Measurements from ENCODE around the gene SMARCAD1. TPM values are rescaled to one million over a fixed set of nuclear protein-coding genes. Genes with fewer than 3 reads are reported as not detected.

Gene SMARCAD1
- total and polyA plus RNA-seq, 9 of the 15 experiments (the other 6 are each of a cell fraction or from before 2014, with no cell fraction given): 11.2 to 52.2 (median 34.6) TPM

DNA sequence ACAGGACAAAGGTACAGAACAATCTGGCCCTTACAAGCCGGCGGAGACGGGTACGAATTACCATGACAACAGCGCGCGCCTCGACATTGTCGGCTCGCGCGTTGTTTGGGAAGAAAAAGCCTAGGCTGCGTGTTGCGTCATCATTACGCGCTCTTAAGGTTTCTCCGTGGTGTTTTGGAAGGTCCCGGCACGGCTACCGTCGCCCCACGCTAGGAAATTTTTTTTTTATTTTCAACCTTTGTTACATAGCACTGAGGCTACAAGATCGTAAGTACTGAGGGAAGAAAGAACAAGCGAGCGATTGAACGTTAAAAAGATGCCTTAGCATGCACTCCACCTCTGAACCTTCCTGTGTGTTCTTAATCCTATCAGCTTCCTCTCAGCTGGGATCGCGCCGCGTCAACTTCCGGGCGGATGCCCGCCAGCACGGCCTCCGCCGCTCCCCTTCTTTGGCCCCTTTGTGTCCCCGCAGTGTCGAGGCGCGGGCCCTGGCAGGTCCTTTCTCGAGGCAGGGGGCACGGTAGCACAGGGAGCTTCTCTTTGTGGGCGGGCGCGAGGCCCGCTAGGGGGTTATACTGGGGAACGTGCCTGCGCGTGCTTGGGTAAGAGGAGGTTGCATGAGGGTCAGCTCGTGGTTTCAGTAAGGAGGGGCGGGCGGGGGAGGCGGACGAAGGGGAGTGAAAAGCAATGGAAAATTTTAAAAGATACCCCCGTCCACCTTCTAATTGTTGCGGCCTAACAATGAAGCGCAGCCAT lies at the start of gene SMARCAD1 (continued):
- TF ChIP-seq PHTF2 (CRISPR knock-in tag; IDR thresholded peaks at IDR 0.05) (no peak), ZNF75A (CRISPR knock-in tag; IDR thresholded peaks at IDR 0.05) (no peak), MEIS2 (IDR thresholded peaks at IDR 0.05; ENCODE audit: partially characterized antibody) (no peak), MCM3 (IDR thresholded peaks at IDR 0.05) (no peak), BCLAF1 (IDR thresholded peaks at IDR 0.05; ENCODE audit: borderline replicate concordance in 1 of 2, control insufficient read depth in 1 of 2, low read depth in 2 of 2, low read length in 1 of 2) (no peak), CHD4 (IDR thresholded peaks at IDR 0.05; ENCODE audit: insufficient read depth, insufficient replicate concordance, low read depth, low read length, poor library complexity, severe bottlenecking) (no peak), DACH1 (IDR thresholded peaks at IDR 0.05; ENCODE audit: partially characterized antibody) (peak; percentile 96), YY1 (IDR thresholded peaks at IDR 0.05; ENCODE audit: borderline replicate concordance in 1 of 3, control insufficient read depth in 1 of 3, extremely low read depth in 1 of 3, insufficient read depth in 3 of 3, insufficient read length in 1 of 3, insufficient replicate concordance in 2 of 3, low read depth in 1 of 3, low read length in 2 of 3) (peak in 1 of 3 experiments; percentile 10), TBP (optimal IDR thresholded peaks at IDR 0.05; ENCODE audit: low read depth, low read length) (peak; percentile 76), CBX1 (IDR thresholded peaks at IDR 0.05; ENCODE audit: low read depth) (peak; percentile 68; the same call in 1 of the 2 replicates), RBM34 (IDR thresholded peaks at IDR 0.05; ENCODE audit: borderline replicate concordance, insufficient read depth, low read length) (no peak), ZNF384 (IDR thresholded peaks at IDR 0.05; ENCODE audit: low read depth, low read length) (peak; percentile 77), ZBTB7A (IDR thresholded peaks at IDR 0.05; ENCODE audit: borderline replicate concordance, control insufficient read depth, low read depth, low read length) (peak; percentile 41; the same call in 1 of the 2 replicates), FUS (optimal IDR thresholded peaks at IDR 0.05; ENCODE audit: low read depth, low read length) (no peak)
- TF ChIP-seq, protein P1, sequence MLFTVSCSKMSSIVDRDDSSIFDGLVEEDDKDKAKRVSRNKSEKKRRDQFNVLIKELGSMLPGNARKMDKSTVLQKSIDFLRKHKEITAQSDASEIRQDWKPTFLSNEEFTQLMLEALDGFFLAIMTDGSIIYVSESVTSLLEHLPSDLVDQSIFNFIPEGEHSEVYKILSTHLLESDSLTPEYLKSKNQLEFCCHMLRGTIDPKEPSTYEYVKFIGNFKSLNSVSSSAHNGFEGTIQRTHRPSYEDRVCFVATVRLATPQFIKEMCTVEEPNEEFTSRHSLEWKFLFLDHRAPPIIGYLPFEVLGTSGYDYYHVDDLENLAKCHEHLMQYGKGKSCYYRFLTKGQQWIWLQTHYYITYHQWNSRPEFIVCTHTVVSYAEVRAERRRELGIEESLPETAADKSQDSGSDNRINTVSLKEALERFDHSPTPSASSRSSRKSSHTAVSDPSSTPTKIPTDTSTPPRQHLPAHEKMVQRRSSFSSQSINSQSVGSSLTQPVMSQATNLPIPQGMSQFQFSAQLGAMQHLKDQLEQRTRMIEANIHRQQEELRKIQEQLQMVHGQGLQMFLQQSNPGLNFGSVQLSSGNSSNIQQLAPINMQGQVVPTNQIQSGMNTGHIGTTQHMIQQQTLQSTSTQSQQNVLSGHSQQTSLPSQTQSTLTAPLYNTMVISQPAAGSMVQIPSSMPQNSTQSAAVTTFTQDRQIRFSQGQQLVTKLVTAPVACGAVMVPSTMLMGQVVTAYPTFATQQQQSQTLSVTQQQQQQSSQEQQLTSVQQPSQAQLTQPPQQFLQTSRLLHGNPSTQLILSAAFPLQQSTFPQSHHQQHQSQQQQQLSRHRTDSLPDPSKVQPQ (CRISPR knock-in tag; IDR thresholded peaks at IDR 0.05; ENCODE audit: borderline replicate concordance): no peak
- TF ChIP-seq, protein P2, sequence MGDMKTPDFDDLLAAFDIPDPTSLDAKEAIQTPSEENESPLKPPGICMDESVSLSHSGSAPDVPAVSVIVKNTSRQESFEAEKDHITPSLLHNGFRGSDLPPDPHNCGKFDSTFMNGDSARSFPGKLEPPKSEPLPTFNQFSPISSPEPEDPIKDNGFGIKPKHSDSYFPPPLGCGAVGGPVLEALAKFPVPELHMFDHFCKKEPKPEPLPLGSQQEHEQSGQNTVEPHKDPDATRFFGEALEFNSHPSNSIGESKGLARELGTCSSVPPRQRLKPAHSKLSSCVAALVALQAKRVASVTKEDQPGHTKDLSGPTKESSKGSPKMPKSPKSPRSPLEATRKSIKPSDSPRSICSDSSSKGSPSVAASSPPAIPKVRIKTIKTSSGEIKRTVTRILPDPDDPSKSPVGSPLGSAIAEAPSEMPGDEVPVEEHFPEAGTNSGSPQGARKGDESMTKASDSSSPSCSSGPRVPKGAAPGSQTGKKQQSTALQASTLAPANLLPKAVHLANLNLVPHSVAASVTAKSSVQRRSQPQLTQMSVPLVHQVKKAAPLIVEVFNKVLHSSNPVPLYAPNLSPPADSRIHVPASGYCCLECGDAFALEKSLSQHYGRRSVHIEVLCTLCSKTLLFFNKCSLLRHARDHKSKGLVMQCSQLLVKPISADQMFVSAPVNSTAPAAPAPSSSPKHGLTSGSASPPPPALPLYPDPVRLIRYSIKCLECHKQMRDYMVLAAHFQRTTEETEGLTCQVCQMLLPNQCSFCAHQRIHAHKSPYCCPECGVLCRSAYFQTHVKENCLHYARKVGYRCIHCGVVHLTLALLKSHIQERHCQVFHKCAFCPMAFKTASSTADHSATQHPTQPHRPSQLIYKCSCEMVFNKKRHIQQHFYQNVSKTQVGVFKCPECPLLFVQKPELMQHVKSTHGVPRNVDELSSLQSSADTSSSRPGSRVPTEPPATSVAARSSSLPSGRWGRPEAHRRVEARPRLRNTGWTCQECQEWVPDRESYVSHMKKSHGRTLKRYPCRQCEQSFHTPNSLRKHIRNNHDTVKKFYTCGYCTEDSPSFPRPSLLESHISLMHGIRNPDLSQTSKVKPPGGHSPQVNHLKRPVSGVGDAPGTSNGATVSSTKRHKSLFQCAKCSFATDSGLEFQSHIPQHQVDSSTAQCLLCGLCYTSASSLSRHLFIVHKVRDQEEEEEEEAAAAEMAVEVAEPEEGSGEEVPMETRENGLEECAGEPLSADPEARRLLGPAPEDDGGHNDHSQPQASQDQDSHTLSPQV (IDR thresholded peaks at IDR 0.05): peak; percentile 60

Data from K562 (cell line).